OCI-LY7 (cell line): ENCODE measurements around the gene FYN. TPM values are rescaled to one million over a fixed set of nuclear protein-coding genes. Genes with fewer than 3 reads are reported as not detected.

ENCODE experiments used
- BruUV-seq: library from RNA; stranded (reverse); fragments of 400-500 nt; replicated peaks from 2 replicates; lab custom pipeline; 2021; lab: Mats Ljungman, UMichigan
- CTCF ChIA-PET: fragments of 300-600 bp; sonication (Branson Sonifier 250); formaldehyde crosslinking; loops from one replicate; lab custom pipeline; 2022; ENCODE audit warnings: antibody characterized with exemption; ENCODE audit not compliant: unreplicated experiment; lab: Charles Lee
- POLR2A ChIA-PET: fragments of 300-600 bp; sonication (Branson Sonifier 250); formaldehyde crosslinking; loops from one replicate; lab custom pipeline; 2022; ENCODE audit warnings: antibody characterized with exemption; lab: Charles Lee
- DNase-seq: peaks from one replicate; pipeline ENCODE4 v3.0.0-alpha.2; 2015; ENCODE audit warnings: low spot score
- H2AFZ ChIP-seq: fragments of 200-600 bp; sonication (generic), shearing (Covaris generic); 2 replicates; pipeline ENCODE4 v1.6.1; 2014; ENCODE audit warnings: mild to moderate bottlenecking, antibody characterized with exemption, low read length, moderate library complexity
- H3K27ac ChIP-seq: fragments of 200-600 bp; sonication (generic); 2 replicates; pipeline ENCODE4 v1.5.1; 2014; ENCODE audit warnings: mixed run types, low read depth, mild to moderate bottlenecking, moderate library complexity, low read length, inconsistent platforms; ENCODE audit not compliant: poor library complexity, severe bottlenecking
- H3K36me3 ChIP-seq: fragments of 200-600 bp; sonication (generic); 2 replicates; pipeline ENCODE4 v1.6.1; 2014; ENCODE audit warnings: mild to moderate bottlenecking, antibody characterized with exemption, low read length, moderate library complexity, mixed read lengths; ENCODE audit not compliant: insufficient read depth
- H3K4me1 ChIP-seq: fragments of 200-600 bp; sonication (generic); 2 replicates; pipeline ENCODE4 v1.5.1; 2014; ENCODE audit warnings: mild to moderate bottlenecking, low read length; ENCODE audit not compliant: insufficient read depth, poor library complexity, severe bottlenecking
- H3K4me2 ChIP-seq: fragments of 200-600 bp; sonication (generic); 2 replicates; pipeline ENCODE4 v1.6.1; 2014; ENCODE audit warnings: mild to moderate bottlenecking, low read length
- H3K4me3 ChIP-seq: fragments of 200-600 bp; sonication (generic); 2 replicates; pipeline ENCODE4 v1.5.1; 2014; ENCODE audit warnings: mild to moderate bottlenecking, low read depth, low read length; ENCODE audit not compliant: poor library complexity, severe bottlenecking
- H3K79me2 ChIP-seq: fragments of 200-600 bp; sonication (generic); 2 replicates; pipeline ENCODE4 v1.6.1; 2016; ENCODE audit warnings: low read depth, mild to moderate bottlenecking, low read length, moderate library complexity, mixed read lengths; ENCODE audit not compliant: insufficient read depth
- H3K9me2 ChIP-seq: fragments of 200-600 bp; sonication (generic); 2 replicates; pipeline ENCODE4 v1.6.1; 2016; ENCODE audit warnings: mild to moderate bottlenecking, low read length, mixed read lengths; ENCODE audit not compliant: insufficient read depth
- H3K9me3 ChIP-seq: fragments of 200-600 bp; sonication (generic); 2 replicates; pipeline ENCODE4 v1.6.1; 2014; ENCODE audit warnings: mild to moderate bottlenecking, mixed run types, low read length, mixed read lengths
- H4K20me1 ChIP-seq: fragments of 200-600 bp; sonication (generic); 2 replicates; pipeline ENCODE4 v1.6.1; 2014; ENCODE audit warnings: mild to moderate bottlenecking, antibody characterized with exemption, low read length, moderate library complexity, mixed read lengths; ENCODE audit not compliant: insufficient read depth
- CTCF ChIP-seq: fragments of 200-600 bp; sonication (generic); conservative IDR thresholded peaks from 2 replicates; pipeline ENCODE4 v1.5.1; 2014; ENCODE audit warnings: mild to moderate bottlenecking, antibody characterized with exemption, low read length, moderate library complexity, mixed read lengths
- EZH2phosphoT487 ChIP-seq: fragments of 200-600 bp; sonication (generic); IDR thresholded peaks from 2 replicates; pipeline ENCODE4 v1.6.1; 2018; ENCODE audit warnings: low read depth, borderline replicate concordance, mild to moderate bottlenecking, mixed run types, antibody characterized with exemption, low read length, moderate library complexity, mixed read lengths
- intact Hi-C: fragments of 100-400 bp; cut with micrococcal nuclease; formaldehyde crosslinking; loops from one replicate; pipeline ENCODE4 v1.10.0; 2022; ENCODE audit not compliant: unreplicated experiment
- total RNA-seq, 2 experiments: library from RNA; depleted of rRNA in 1 of 2; stranded (reverse); fragments of >200 nt in 1 of 2; shearing (Covaris generic) in 1 of 2; gene quantifications; 2 replicates each; pipeline ENCODE4 v1.2.3, GENCODE V29; 2014 to 2022

Gene FYN
- total RNA-seq, 2 experiments from 2014 or later, result 57.3 to 92.9 TPM

DNA sequence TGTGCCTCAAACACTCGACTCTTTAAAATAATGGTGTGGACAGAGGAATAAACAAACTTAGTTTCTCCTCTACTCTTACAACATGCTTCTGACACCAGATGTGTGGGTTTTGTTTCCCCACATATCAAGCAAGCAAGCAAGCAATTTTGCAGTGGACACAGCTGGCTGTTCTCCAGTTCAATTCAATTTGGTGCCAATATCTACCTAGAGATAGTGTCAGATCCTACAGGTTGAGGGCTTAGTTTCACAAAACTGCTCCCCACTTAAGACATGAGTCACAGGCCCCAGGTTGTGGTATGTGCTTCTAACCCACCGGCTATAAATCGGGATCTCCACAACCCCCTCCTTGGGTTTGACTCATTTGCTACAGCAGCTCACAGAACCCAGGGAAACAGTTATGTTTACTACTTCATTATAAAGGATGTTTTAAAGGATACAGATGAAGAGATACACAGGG, 136.2 kb downstream of the FYN start:
- no peak overlapping the region for H3K27ac ChIP-seq
- DNase-seq, result no peak
- ChIA-PET POLR2A (interaction anchor here (0.5 to 1.9 kb wide), 3 partner anchors 11 to 159 kb away, joined by 4 to 7 read pairs (median 4); no protein-coding TSS in a partner anchor), CTCF (no interaction called here)
- peaks cover 33% of the 10 kb centered on the region for H3K4me1 ChIP-seq
- no peak for TF ChIP-seq EZH2phosphoT487
- no peak for TF ChIP-seq CTCF
- no peaks in the 10 kb centered on the region for H3K79me2 ChIP-seq
- no peak overlapping the region for H3K4me2 ChIP-seq
- no TSS peak for BruUV-seq
- H3K4me3 ChIP-seq, result no peak overlapping the region
- H4K20me1 ChIP-seq, result no peaks in the 10 kb centered on the region
- H3K9me2 ChIP-seq, result no peaks in the 10 kb centered on the region
- H3K9me3 ChIP-seq, result peaks cover 13% of the 10 kb centered on the region
- intact Hi-C loops, result no loop called here
- peaks cover 17% of the 10 kb centered on the region for H3K36me3 ChIP-seq
- no peak overlapping the region for H2AFZ ChIP-seq

- ChIA-PET POLR2A (interaction anchor here (0.6 to 1.1 kb wide), 4 partner anchors 12 to 27 kb away, joined by 3 to 5 read pairs (median 4); no protein-coding TSS in a partner anchor), CTCF (no interaction called here)
- intact Hi-C loops, result no loop called here
- Histone ChIP-seq H3K4me2 (no peak overlapping the region), H3K79me2 (no peaks in the 10 kb centered on the region), H3K27ac (no peak overlapping the region), H3K9me2 (no peaks in the 10 kb centered on the region), H3K9me3 (peaks cover 16% of the 10 kb centered on the region), H3K4me1 (peaks cover 33% of the 10 kb centered on the region), H3K4me3 (no peak overlapping the region), H2AFZ (no peak overlapping the region), H3K36me3 (peaks cover 18% of the 10 kb centered on the region), H4K20me1 (no peaks in the 10 kb centered on the region)
- no TSS peak for BruUV-seq
- DNase-seq, result no peak
- TF ChIP-seq CTCF (no peak), EZH2phosphoT487 (no peak)
Observed at GRCh38 chr6:111736005-111736608, 137.1 kb downstream of the FYN start.
